HEK293 (cell line): Measurements from ENCODE around the gene MRPL43.
A peak's percentile ranks its signal among the peaks of the same experiment; 100 is the strongest.

Source experiments
- KLF8 ChIP-seq: fragments of 450-650 bp; formaldehyde crosslinking; IDR thresholded peaks from 2 replicates; pipeline ENCODE4 v1.5.1; 2016; ENCODE audit warnings: missing biosample characterization, missing genetic modification characterization
- ZNF510 ChIP-seq: fragments of 450-650 bp; formaldehyde crosslinking; IDR thresholded peaks from 2 replicates; pipeline ENCODE4 v1.5.1; 2018; ENCODE audit warnings: mild to moderate bottlenecking, missing genetic modification characterization, missing biosample characterization; ENCODE audit not compliant: insufficient replicate concordance
- ZNF624 ChIP-seq: fragments of 450-650 bp; formaldehyde crosslinking; IDR thresholded peaks from 2 replicates; pipeline ENCODE4 v1.5.1; 2017; ENCODE audit warnings: missing biosample characterization, missing genetic modification characterization
- TF ChIP-seq, protein P1 (sequence below): fragments of 450-650 bp; formaldehyde crosslinking; IDR thresholded peaks from 2 replicates; pipeline ENCODE4 v1.5.1; 2016; ENCODE audit warnings: missing biosample characterization, missing genetic modification characterization
- TF ChIP-seq, protein P2 (sequence below): fragments of 450-650 bp; formaldehyde crosslinking; IDR thresholded peaks from 2 replicates; pipeline ENCODE4 v1.5.1; 2016; ENCODE audit warnings: missing biosample characterization, missing genetic modification characterization

DNA sequence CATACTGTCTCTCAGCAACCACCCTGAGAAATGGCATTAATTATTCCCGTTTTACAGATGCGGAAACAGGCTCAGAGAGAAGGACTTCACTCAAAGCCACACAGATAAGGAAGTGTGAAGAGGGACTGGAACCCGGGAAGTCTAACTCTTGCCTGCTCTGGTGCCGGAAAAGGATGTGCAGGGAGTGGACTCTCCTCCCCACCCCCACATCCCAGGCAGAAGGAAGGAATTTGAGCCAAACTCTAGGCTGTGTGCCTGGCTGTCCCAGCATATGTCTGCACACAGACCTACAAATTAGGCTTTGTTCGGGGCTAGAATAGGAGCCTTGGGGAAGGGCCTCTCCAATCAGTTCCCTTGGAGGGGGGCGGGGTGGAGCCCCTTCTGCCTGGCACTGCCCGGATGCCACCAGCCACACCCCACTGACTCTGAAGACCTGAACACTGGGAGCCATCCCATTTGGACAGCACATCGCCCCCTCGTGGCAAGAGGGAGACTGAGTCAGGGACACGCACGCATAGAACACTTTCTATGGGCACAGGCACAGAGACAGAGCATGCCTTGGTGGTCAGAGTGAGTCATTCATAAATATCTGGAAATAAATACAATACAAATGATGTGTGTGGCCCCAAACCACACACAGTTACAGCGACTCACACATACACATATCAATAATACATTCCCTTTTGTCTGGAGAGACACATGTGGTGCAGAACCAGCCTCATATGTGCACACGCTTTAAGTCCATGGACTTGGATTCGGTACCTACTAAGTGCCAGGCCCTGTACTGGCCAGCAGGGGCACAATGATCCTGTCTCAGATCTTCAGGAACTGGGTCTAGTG, 25.4 kb upstream of the MRPL43 start:
- no peak for TF ChIP-seq KLF8
- TF ChIP-seq ZNF624 (tag by site-specific recombination), result no peak
- no peak for TF ChIP-seq ZNF510 (tag by site-specific recombination)
- TF ChIP-seq, protein P1, sequence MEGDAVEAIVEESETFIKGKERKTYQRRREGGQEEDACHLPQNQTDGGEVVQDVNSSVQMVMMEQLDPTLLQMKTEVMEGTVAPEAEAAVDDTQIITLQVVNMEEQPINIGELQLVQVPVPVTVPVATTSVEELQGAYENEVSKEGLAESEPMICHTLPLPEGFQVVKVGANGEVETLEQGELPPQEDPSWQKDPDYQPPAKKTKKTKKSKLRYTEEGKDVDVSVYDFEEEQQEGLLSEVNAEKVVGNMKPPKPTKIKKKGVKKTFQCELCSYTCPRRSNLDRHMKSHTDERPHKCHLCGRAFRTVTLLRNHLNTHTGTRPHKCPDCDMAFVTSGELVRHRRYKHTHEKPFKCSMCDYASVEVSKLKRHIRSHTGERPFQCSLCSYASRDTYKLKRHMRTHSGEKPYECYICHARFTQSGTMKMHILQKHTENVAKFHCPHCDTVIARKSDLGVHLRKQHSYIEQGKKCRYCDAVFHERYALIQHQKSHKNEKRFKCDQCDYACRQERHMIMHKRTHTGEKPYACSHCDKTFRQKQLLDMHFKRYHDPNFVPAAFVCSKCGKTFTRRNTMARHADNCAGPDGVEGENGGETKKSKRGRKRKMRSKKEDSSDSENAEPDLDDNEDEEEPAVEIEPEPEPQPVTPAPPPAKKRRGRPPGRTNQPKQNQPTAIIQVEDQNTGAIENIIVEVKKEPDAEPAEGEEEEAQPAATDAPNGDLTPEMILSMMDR (tag by site-specific recombination), result peak; percentile 98
- TF ChIP-seq, protein P2, sequence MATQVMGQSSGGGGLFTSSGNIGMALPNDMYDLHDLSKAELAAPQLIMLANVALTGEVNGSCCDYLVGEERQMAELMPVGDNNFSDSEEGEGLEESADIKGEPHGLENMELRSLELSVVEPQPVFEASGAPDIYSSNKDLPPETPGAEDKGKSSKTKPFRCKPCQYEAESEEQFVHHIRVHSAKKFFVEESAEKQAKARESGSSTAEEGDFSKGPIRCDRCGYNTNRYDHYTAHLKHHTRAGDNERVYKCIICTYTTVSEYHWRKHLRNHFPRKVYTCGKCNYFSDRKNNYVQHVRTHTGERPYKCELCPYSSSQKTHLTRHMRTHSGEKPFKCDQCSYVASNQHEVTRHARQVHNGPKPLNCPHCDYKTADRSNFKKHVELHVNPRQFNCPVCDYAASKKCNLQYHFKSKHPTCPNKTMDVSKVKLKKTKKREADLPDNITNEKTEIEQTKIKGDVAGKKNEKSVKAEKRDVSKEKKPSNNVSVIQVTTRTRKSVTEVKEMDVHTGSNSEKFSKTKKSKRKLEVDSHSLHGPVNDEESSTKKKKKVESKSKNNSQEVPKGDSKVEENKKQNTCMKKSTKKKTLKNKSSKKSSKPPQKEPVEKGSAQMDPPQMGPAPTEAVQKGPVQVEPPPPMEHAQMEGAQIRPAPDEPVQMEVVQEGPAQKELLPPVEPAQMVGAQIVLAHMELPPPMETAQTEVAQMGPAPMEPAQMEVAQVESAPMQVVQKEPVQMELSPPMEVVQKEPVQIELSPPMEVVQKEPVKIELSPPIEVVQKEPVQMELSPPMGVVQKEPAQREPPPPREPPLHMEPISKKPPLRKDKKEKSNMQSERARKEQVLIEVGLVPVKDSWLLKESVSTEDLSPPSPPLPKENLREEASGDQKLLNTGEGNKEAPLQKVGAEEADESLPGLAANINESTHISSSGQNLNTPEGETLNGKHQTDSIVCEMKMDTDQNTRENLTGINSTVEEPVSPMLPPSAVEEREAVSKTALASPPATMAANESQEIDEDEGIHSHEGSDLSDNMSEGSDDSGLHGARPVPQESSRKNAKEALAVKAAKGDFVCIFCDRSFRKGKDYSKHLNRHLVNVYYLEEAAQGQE (tag by site-specific recombination), result no peak
